Body of pancreas (tissue), 4 donors: ENCODE data around the gene FAM234B.

ENCODE experiments used
- POLR2A ChIP-seq, 3 donors: fragments of 450-650 bp; IDR thresholded peaks; one replicate each; pipeline ENCODE4 v1.6.1; 2016; ENCODE audit warnings: antibody characterized with exemption in 3 of 3, mild to moderate bottlenecking in 2 of 3
- TF ChIP-seq, protein P1 (sequence below), 7 experiments: fragments of 450-650 bp in 4 of 7; fragments of 200-600 bp in 3 of 7; sonication (generic) in 3 of 7; IDR thresholded peaks; one replicate each; pipeline ENCODE4 v1.5.1; 2016 to 2019; ENCODE audit warnings: antibody characterized with exemption in 7 of 7

DNA sequence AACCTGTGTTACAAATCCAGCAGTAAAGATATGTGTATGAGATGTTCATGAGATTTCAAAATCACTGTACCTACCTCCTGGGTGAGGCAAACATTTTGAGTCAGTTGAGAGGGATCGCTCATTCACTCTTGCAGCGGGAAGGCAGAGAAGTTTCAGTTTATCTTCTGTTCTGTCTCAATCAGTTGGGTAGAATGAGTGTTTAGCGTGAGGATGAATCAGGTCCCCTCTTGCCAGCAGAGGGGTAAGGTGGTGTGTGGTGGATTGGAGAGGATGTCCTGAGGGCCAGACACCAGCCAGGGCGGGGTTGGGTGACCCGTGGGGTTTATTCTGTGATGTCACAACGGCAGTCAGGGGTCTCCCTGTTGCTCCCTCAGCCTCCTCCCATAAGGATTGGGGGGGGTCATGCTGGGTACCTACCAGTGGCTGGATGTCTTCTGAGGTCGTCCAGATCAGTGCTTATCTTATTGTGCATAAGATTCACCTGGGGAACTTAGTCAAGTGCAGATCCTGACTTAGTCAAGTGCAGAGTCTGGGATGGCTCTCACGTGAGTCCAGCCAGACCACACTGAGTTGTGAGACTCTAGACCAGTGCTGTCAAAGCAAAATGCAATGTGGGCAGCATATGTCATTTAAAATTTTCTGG is 59.3 kb downstream of the FAM234B start, which contains the start of gene GSG1:
- TF ChIP-seq, protein P1, sequence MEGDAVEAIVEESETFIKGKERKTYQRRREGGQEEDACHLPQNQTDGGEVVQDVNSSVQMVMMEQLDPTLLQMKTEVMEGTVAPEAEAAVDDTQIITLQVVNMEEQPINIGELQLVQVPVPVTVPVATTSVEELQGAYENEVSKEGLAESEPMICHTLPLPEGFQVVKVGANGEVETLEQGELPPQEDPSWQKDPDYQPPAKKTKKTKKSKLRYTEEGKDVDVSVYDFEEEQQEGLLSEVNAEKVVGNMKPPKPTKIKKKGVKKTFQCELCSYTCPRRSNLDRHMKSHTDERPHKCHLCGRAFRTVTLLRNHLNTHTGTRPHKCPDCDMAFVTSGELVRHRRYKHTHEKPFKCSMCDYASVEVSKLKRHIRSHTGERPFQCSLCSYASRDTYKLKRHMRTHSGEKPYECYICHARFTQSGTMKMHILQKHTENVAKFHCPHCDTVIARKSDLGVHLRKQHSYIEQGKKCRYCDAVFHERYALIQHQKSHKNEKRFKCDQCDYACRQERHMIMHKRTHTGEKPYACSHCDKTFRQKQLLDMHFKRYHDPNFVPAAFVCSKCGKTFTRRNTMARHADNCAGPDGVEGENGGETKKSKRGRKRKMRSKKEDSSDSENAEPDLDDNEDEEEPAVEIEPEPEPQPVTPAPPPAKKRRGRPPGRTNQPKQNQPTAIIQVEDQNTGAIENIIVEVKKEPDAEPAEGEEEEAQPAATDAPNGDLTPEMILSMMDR (IDR thresholded peaks at IDR 0.05) = no peak
- no peak for TF ChIP-seq POLR2A (IDR thresholded peaks at IDR 0.05)
